Measurements from ENCODE around the gene NOVA2. TPM values are rescaled to one million over a fixed set of nuclear protein-coding genes. Genes with fewer than 3 reads are reported as not detected.

The NOVA2 gene, protein sequence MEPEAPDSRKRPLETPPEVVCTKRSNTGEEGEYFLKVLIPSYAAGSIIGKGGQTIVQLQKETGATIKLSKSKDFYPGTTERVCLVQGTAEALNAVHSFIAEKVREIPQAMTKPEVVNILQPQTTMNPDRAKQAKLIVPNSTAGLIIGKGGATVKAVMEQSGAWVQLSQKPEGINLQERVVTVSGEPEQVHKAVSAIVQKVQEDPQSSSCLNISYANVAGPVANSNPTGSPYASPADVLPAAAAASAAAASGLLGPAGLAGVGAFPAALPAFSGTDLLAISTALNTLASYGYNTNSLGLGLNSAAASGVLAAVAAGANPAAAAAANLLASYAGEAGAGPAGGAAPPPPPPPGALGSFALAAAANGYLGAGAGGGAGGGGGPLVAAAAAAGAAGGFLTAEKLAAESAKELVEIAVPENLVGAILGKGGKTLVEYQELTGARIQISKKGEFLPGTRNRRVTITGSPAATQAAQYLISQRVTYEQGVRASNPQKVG
- polyA plus RNA-seq (2013): under 0.01 and 0.01 TPM in 2 replicates

DNA sequence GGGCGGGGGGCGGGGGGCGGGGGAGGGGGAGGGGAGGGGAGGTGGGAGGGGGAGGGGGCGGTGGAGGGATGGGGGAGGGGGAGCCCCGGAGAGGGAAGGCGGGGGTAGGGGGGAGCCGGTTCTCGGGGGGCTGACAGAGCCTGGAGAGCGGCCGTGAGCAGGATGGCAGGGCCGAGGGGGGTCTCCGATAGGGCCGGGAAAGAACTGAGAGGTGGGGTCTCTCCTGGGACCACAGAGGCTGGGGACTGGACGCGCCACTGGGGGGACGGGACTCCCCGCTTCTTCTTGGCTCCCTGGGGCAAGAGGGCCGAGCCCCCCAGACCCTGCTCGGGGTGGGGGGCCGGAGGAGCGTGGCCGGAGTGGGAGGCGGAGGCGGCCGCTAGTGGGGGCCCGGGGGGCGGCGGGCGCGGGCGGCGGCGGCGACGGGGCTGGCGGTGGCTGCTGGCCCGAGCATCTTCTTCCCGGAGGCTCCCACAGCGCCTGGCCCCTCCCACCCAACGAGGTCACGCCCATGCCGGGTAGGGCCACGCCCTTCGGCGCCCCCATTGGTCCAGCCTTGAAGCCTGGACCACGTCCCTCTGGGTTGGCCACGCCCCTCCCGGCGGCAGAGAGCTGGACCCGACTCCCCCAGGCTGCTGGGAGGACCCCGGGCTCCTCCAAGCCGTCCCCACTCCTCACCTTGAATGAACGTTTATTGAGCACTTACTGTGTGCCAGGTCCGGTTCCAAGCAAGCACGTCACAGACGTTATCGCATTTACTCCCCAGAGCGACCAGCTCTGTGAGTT is at the start of gene NOVA2:
Gene NOVA2, minus strand, starts transcription at position 313 of the 786 bp plus-strand sequence. CDS start 514 bp downstream, outside the sequence.
- Histone ChIP-seq H3K79me2 (ENCODE audit: control insufficient read depth, insufficient read depth, low read length, poor library complexity) (no peaks in the 10 kb centered on the region), H3K9ac (ENCODE audit: low read length) (no peak within 1 kb of the TSS), H3K14ac (ENCODE audit: low read length) (no peak within 1 kb of the TSS), H4K8ac (ENCODE audit: low read depth, low read length) (no peak within 1 kb of the TSS), H3K27me3 (ENCODE audit: insufficient read depth, low read length) (peaks cover 21% of the 10 kb centered on the region), H3K79me1 (ENCODE audit: low read length) (no peaks in the 10 kb centered on the region), H3K27ac (ENCODE audit: low read depth, low read length) (no peak within 1 kb of the TSS), H3K4me2 (ENCODE audit: low read length) (peak within 1 kb of the TSS; percentile 34), H4K91ac (ENCODE audit: low read depth, low read length) (no peak within 1 kb of the TSS), H3K18ac (ENCODE audit: low read length) (no peak within 1 kb of the TSS), H3K4me1 (ENCODE audit: control insufficient read depth in 1 of 2, insufficient read depth in 2 of 2, low read length in 2 of 2) (no peaks in the 10 kb centered on the region), H3K9me3 (ENCODE audit: insufficient read depth, low read depth, low read length) (peaks cover 6% of the 10 kb centered on the region), H4K12ac (ENCODE audit: low read depth, low read length) (no peak within 1 kb of the TSS), H2AFZ (ENCODE audit: insufficient read depth, low read length, poor library complexity) (no peak within 1 kb of the TSS), H3K4ac (ENCODE audit: low read depth, low read length) (no peak within 1 kb of the TSS), H2BK12ac (ENCODE audit: low read length) (no peak within 1 kb of the TSS), H2BK5ac (ENCODE audit: low read depth, low read length, poor library complexity) (no peak within 1 kb of the TSS), H3K4me3 (ENCODE audit: low read depth, low read length) (no peak within 1 kb of the TSS), H2AK5ac (ENCODE audit: low read length) (no peak within 1 kb of the TSS), H3K36me3 (ENCODE audit: control insufficient read depth in 1 of 2, insufficient read depth in 2 of 2, low read length in 2 of 2) (no peaks in the 10 kb centered on the region), H2BK120ac (ENCODE audit: insufficient read depth, low read length, poor library complexity) (no peak within 1 kb of the TSS), H3K23ac (ENCODE audit: low read length) (no peak within 1 kb of the TSS)
- DNase-seq: peak; percentile 16 to 40
- WGBS (ENCODE audit: extremely low coverage, insufficient coverage, insufficient read length): no CpG with 5 or more reads among the region's 58 CpGs

DNA sequence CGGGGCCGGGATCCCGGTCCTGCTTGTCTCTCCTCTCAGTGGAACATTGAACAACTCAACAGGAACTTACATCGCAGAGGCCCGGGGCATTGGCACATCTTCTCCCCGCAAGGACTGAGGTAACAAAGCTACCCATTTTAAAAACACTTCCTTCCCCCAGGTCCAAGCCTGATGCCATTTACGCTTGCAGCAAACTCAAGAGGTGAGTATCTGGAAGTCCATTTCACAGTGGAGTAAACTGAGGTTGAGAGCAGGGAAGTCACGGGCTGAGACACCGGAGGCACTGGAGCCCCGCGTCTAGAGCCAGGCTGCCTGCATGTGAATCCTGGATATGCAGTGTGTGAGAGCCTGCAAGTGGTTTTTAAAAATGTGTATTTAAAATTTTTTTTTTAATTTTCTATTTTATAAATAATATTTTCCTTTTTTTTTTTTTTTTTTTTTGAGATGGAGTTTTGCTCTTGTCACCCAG is 49.7 kb upstream of the NOVA2 start:
- Histone ChIP-seq H3K79me2 (ENCODE audit: control insufficient read depth, insufficient read depth, low read length, poor library complexity) (no peaks in the 10 kb centered on the region), H3K79me1 (ENCODE audit: low read length) (no peaks in the 10 kb centered on the region), H4K12ac (ENCODE audit: low read depth, low read length) (no peak overlapping the region), H2BK120ac (ENCODE audit: insufficient read depth, low read length, poor library complexity) (no peak overlapping the region), H4K91ac (ENCODE audit: low read depth, low read length) (no peak overlapping the region), H3K4ac (ENCODE audit: low read depth, low read length) (no peak overlapping the region), H3K9ac (ENCODE audit: low read length) (no peak overlapping the region), H3K4me2 (ENCODE audit: low read length) (no peak overlapping the region), H3K4me1 (ENCODE audit: control insufficient read depth in 1 of 2, insufficient read depth in 2 of 2, low read length in 2 of 2) (no peaks in the 10 kb centered on the region), H3K18ac (ENCODE audit: low read length) (no peak overlapping the region), H3K27ac (ENCODE audit: low read depth, low read length) (no peak overlapping the region), H4K8ac (ENCODE audit: low read depth, low read length) (no peak overlapping the region), H2AK5ac (ENCODE audit: low read length) (no peak overlapping the region), H2AFZ (ENCODE audit: insufficient read depth, low read length, poor library complexity) (no peak overlapping the region), H2BK12ac (ENCODE audit: low read length) (no peak overlapping the region), H3K14ac (ENCODE audit: low read length) (no peak overlapping the region), H2BK5ac (ENCODE audit: low read depth, low read length, poor library complexity) (no peak overlapping the region), H3K4me3 (ENCODE audit: low read depth, low read length) (no peak overlapping the region), H3K9me3 (ENCODE audit: insufficient read depth, low read depth, low read length) (no peaks in the 10 kb centered on the region), H3K36me3 (ENCODE audit: control insufficient read depth in 1 of 2, insufficient read depth in 2 of 2, low read length in 2 of 2) (peaks cover under 1% of the 10 kb centered on the region in 2 experiments), H3K23ac (ENCODE audit: low read length) (no peak overlapping the region), H3K27me3 (ENCODE audit: insufficient read depth, low read length) (no peaks in the 10 kb centered on the region)
- DNase-seq: no peak
- WGBS (ENCODE audit: extremely low coverage, insufficient coverage, insufficient read length): no CpG with 5 or more reads among the region's 11 CpGs

DNA sequence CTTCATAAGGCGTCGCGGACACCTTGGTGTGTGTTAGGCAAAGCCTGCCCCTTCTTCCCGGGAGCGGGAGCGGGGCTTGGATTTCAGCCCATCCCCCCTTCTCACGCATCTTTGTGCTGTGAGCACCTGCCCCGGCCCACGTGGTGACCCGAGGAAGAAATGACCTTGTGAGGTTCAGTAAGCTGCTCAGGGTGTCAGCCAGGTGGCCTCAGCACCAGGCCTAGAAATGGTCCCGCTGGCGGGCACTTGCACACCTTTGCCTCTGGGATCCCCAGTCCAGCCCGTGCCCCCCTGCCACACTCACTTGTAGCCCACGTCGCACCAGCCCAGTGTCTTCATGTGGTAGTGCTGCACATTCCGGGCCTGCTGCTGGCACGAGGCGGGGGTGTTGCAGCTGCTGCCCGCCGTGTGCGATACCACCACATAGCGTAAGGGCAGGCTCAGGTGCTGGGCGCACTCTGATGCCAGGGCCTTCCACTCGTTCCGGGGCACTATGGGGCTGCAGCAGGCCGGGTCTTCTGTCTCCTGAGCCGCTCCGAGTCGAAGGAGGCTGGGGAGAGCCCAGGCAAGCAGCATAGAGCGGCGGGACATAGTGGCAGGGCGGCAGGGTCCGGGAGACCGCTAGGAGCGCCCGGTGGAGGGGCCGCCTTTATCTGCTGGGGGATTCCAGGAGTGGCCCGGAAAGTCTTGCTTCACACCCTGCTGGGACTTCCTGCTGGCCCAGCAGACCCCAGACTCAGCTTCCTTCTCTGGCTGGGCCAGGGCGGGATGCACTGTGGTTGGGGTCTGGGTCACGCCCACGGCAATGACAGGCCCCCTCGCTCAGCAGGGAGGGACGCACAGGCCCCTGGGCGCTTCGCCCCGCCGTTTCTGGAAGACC is 49.0 kb upstream of the NOVA2 start, which contains the start of gene PGLYRP1:
Gene PGLYRP1, minus strand, starts transcription at position 623 of the 880 bp plus-strand sequence. Its CDS starts 32 bp downstream, at position 591.
- no peak within 1 kb of the TSS for H3K9ac ChIP-seq (ENCODE audit: low read length)
- H2AFZ ChIP-seq (ENCODE audit: insufficient read depth, low read length, poor library complexity): no peak within 1 kb of the TSS
- no peak for DNase-seq
- H3K9me3 ChIP-seq (ENCODE audit: insufficient read depth, low read depth, low read length): no peaks in the 10 kb centered on the region
- H4K91ac ChIP-seq (ENCODE audit: low read depth, low read length): no peak within 1 kb of the TSS
- no peaks in the 10 kb centered on the region for H3K4me1 ChIP-seq (ENCODE audit: control insufficient read depth in 1 of 2, insufficient read depth in 2 of 2, low read length in 2 of 2)
- H3K4ac ChIP-seq (ENCODE audit: low read depth, low read length): no peak within 1 kb of the TSS
- no peak within 1 kb of the TSS for H4K8ac ChIP-seq (ENCODE audit: low read depth, low read length)
- no peak within 1 kb of the TSS for H3K4me2 ChIP-seq (ENCODE audit: low read length)
- peaks cover 4 to 6% of the 10 kb centered on the region in 2 experiments for H3K36me3 ChIP-seq (ENCODE audit: control insufficient read depth in 1 of 2, insufficient read depth in 2 of 2, low read length in 2 of 2)
- H3K27ac ChIP-seq (ENCODE audit: low read depth, low read length): no peak within 1 kb of the TSS
- no peak within 1 kb of the TSS for H2BK12ac ChIP-seq (ENCODE audit: low read length)
- no peaks in the 10 kb centered on the region for H3K27me3 ChIP-seq (ENCODE audit: insufficient read depth, low read length)
- H2BK120ac ChIP-seq (ENCODE audit: insufficient read depth, low read length, poor library complexity): no peak within 1 kb of the TSS
- no peak within 1 kb of the TSS for H4K12ac ChIP-seq (ENCODE audit: low read depth, low read length)
- no peak within 1 kb of the TSS for H3K18ac ChIP-seq (ENCODE audit: low read length)
- WGBS (ENCODE audit: extremely low coverage, insufficient coverage, insufficient read length): no CpG with 5 or more reads among the region's 47 CpGs
- no peaks in the 10 kb centered on the region for H3K79me2 ChIP-seq (ENCODE audit: control insufficient read depth, insufficient read depth, low read length, poor library complexity)
- H3K4me3 ChIP-seq (ENCODE audit: low read depth, low read length): no peak within 1 kb of the TSS
- H2AK5ac ChIP-seq (ENCODE audit: low read length): no peak within 1 kb of the TSS
- H3K23ac ChIP-seq (ENCODE audit: low read length): no peak within 1 kb of the TSS
- no peak within 1 kb of the TSS for H2BK5ac ChIP-seq (ENCODE audit: low read depth, low read length, poor library complexity)
- H3K14ac ChIP-seq (ENCODE audit: low read length): no peak within 1 kb of the TSS
- H3K79me1 ChIP-seq (ENCODE audit: low read length): no peaks in the 10 kb centered on the region

DNA sequence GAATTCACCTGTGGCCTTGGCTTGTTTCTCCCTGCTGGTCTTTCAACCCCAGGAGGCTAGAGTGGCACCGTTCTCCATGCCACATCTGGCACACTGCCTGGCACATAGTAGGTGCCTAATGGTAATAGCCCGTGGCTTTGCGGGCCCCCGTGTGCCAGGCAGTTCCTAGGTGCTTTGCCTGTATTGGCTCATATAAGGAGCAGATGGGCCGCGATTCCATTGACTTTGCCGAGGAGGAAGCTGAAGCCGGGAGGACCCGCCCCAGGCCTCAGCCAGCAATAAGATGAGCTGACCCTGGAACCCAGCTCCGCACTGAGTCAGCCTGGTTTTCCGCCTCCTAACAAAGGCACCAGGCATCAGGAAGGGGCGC is 48.4 kb upstream of the NOVA2 start:
- Histone ChIP-seq H3K27ac (ENCODE audit: low read depth, low read length) (no peak overlapping the region), H3K18ac (ENCODE audit: low read length) (no peak overlapping the region), H4K8ac (ENCODE audit: low read depth, low read length) (no peak overlapping the region), H3K4ac (ENCODE audit: low read depth, low read length) (no peak overlapping the region), H2BK12ac (ENCODE audit: low read length) (no peak overlapping the region), H3K4me1 (ENCODE audit: control insufficient read depth in 1 of 2, insufficient read depth in 2 of 2, low read length in 2 of 2) (no peaks in the 10 kb centered on the region), H2BK5ac (ENCODE audit: low read depth, low read length, poor library complexity) (no peak overlapping the region), H2BK120ac (ENCODE audit: insufficient read depth, low read length, poor library complexity) (no peak overlapping the region), H3K9ac (ENCODE audit: low read length) (no peak overlapping the region), H3K9me3 (ENCODE audit: insufficient read depth, low read depth, low read length) (no peaks in the 10 kb centered on the region), H2AK5ac (ENCODE audit: low read length) (no peak overlapping the region), H3K4me2 (ENCODE audit: low read length) (no peak overlapping the region), H2AFZ (ENCODE audit: insufficient read depth, low read length, poor library complexity) (no peak overlapping the region), H4K12ac (ENCODE audit: low read depth, low read length) (no peak overlapping the region), H3K79me2 (ENCODE audit: control insufficient read depth, insufficient read depth, low read length, poor library complexity) (no peaks in the 10 kb centered on the region), H3K4me3 (ENCODE audit: low read depth, low read length) (no peak overlapping the region), H3K14ac (ENCODE audit: low read length) (no peak overlapping the region), H3K79me1 (ENCODE audit: low read length) (no peaks in the 10 kb centered on the region), H3K27me3 (ENCODE audit: insufficient read depth, low read length) (no peaks in the 10 kb centered on the region), H4K91ac (ENCODE audit: low read depth, low read length) (no peak overlapping the region), H3K23ac (ENCODE audit: low read length) (no peak overlapping the region), H3K36me3 (ENCODE audit: control insufficient read depth in 1 of 2, insufficient read depth in 2 of 2, low read length in 2 of 2) (peaks cover 4 to 9% of the 10 kb centered on the region in 2 experiments)
- WGBS (ENCODE audit: extremely low coverage, insufficient coverage, insufficient read length): no CpG with 5 or more reads among the region's 12 CpGs
- DNase-seq: no peak
